GM12875 (cell line): ENCODE data around the gene TLL2.

Experiments
- H3K4me3 ChIP-seq: one replicate; pipeline ENCODE4 v1.5.1; 2011; ENCODE audit warnings: low read depth, low read length, control low read depth
- CTCF ChIP-seq: IDR thresholded peaks from 2 replicates; pipeline ENCODE4 v1.5.1; 2011; ENCODE audit warnings: low read depth, mild to moderate bottlenecking, control low read depth, inconsistent platforms, low read length, moderate library complexity, borderline replicate concordance; ENCODE audit not compliant: insufficient read depth

The TLL2 gene

GRCh38 chr10:96346295-96346694 lies 167.4 kb downstream of the TLL2 start:
- TF ChIP-seq CTCF = no peak
- no peak overlapping the region for H3K4me3 ChIP-seq

- no peak for TF ChIP-seq CTCF
- H3K4me3 ChIP-seq = no peak overlapping the region
Observed at GRCh38 chr10:96345222-96345621, 168.5 kb downstream of the TLL2 start.

DNA sequence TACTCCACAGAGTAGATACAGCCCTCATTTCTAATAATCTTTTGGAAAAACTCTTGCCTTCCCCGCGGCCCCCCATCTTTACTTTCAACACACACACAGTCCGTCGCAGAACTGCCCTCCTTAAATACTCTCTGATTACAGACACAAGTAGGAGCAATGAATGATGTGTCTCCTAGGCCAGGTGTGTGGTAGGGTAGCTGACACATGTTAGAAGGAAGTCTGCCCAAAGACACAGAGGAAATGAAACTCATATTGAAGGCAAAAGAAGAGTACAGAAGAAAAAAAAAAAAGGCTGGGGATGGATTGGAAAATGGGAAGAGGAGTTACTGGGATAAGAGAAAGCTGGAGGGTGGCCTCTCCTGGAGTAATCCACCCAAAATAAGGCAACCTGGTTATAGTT lies 169.5 kb downstream of the TLL2 start:
- TF ChIP-seq CTCF = no peak
- no peak overlapping the region for H3K4me3 ChIP-seq

GRCh38 chr10:96342402-96342801 lies 171.3 kb downstream of the TLL2 start:
- no peak overlapping the region for H3K4me3 ChIP-seq
- TF ChIP-seq CTCF = no peak

GRCh38 chr10:96341219-96342182 lies 172.2 kb downstream of the TLL2 start:
- no peak for TF ChIP-seq CTCF
- H3K4me3 ChIP-seq = no peak overlapping the region

DNA sequence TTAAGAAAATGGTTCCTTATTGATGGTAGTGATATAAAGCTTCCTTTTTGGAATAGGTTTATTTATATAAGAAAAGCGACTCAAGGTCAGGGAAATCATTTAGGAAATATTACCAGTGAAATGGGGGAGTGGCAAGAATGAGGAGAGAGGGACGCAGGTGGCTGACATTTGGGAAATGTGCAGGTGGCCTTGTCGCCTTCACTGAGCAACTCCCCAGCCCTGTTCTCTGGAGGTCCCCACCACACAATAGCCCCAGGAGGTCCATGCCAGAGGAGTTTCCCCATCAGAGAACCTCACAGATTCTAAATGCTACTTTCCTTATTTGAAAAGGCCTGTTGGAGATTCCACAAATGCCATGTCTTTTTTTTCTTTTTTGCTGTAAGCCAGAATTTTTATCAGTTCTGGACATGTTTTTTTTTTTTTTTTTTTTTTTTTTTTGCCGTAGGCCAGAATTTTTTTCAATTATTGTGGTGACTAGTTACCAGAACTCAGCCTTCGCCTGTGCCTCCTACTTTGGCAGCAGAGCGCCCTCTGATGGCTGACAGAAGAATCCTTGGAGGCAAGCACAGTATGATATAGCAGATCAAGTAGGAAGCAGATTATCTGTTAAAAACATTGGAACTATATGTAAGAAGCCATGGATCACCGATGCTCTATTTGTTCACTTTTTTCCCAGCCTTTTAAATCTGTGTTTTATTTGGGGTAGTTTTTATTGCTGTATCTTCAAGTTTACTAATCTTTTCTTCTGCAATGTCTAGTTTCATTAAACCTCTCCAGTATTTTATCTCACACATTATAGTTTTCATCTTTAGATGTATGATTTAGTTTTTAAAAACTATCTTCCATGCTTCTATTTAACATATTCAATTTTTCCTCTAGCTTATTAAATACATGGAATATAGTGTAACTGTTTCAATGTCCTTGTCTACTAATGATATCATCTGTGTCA lies 173.5 kb downstream of the TLL2 start:
- no peak overlapping the region for H3K4me3 ChIP-seq
- TF ChIP-seq CTCF = peak; percentile 80

- TF ChIP-seq CTCF = no peak
- no peak overlapping the region for H3K4me3 ChIP-seq
Observed at GRCh38 chr10:96339383-96339782, 174.3 kb downstream of the TLL2 start.
